ENCODE data around the gene SCN2B.

The SCN2B gene

DNA sequence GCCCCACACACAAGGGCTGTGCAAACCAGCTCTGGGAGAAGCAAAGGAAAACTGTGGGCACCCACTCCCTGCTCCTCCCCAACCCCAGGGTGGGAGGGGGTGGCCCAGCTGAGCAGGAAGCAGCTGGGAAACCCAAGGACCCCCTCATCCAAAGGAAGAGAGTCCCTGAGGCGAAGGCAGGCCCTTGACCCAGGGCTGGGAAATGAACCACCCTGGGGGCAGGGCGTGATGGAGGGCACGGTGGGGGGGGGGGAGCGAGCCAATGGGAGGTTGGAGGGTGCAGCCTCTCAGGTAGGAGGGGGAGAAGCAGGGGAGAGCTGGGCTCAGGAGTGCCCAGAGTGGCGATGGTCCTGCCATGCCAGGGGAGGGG, 40.7 kb downstream of the SCN2B start:
- DNase-seq (ENCODE audit: low read depth, low spot score), result no peak

- DNase-seq (ENCODE audit: low read depth, low spot score), result no peak
Observed at GRCh38 chr11:118135051-118135795, 41.2 kb downstream of the SCN2B start.

DNA sequence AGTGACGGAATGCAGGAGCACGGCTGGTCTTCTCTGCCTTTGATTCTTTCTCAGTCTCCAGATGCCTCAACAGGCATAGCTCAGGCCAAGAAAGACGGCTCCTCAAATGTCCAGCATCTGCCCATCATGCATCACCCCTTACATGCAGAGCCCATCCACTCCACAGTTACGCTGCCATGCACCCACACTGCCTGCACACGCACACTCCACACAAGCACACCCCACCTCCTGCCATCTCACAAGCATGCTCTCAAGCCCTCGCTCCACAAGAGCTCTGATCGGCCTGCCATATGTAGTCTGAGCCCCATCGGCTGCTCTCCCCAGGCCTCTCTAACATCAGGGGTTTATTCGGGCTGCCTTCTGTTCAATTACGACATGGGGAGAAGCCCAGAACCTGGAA, 42.6 kb downstream of the SCN2B start:
- no peak for DNase-seq (ENCODE audit: low read depth, low spot score)

DNA sequence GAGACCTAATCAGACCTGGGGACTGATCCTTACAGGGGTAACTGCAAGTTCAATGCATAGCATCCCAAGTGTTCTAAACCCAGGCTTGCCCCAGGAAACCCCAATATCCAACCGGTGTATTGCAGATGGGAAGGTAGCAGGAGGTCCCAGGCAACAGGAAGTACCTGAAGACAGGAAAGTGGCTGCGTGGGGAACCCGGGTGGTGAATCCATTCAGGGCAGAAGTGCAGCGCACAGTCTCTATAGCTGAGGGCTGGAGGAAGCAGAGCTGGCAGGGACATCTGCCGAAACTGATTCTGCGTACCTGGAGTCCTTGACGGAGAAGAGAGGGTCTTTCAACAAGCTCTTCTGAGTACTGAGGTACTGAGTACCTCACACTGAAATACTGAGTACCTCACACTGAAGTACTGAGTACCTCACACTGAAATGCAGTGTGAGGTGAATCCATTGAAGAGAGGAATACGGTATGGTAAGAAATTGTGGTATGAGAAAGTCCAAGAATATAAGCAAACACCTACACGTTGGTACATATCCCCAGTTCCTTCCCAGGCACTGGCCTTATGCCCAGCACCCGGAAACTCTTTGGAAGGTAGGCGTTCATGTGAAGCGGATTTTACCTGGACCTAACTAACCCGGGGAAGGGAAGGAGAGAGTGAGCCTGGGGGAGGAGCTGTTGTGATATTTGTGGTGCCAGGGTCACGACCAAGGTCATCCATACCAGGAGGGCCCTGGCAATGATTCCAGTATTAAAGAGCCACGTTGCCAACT, 43.9 kb downstream of the SCN2B start:
- DNase-seq (ENCODE audit: low read depth, low spot score), result no peak

DNA sequence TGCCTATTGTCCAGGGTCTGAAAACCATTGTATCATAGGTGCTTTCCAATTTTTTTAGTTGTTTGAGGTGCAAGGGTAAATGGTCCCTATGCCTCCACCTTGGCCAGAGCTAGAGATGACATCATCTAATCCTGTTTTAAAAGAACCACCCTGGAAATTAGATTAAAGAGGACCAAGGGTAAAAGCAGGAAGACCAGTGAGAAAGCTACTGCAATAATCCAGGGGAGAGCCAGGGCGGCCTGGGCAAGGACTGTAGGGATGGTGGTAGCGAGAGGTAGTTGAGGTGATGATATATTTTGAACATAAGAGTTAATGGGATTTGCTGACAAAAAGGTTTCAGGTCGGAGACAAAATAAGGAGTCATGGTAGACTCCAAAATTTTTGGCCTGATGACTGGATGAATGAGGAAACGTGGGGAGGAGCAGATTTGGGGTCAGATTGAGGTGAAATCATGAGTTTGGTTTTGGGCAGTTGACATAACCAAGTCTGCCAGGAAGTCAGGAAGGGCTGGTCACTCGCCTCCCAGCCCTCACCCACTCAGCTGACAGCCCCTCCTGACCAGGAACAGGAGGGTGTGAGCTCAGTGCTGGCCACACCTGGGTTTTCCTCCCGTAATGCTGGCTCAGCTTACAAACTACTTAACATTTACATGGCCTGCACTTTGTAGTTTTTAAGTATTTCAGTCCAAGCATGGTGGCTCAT, 46.8 kb downstream of the SCN2B start:
- DNase-seq (ENCODE audit: low read depth, low spot score), result no peak

DNA sequence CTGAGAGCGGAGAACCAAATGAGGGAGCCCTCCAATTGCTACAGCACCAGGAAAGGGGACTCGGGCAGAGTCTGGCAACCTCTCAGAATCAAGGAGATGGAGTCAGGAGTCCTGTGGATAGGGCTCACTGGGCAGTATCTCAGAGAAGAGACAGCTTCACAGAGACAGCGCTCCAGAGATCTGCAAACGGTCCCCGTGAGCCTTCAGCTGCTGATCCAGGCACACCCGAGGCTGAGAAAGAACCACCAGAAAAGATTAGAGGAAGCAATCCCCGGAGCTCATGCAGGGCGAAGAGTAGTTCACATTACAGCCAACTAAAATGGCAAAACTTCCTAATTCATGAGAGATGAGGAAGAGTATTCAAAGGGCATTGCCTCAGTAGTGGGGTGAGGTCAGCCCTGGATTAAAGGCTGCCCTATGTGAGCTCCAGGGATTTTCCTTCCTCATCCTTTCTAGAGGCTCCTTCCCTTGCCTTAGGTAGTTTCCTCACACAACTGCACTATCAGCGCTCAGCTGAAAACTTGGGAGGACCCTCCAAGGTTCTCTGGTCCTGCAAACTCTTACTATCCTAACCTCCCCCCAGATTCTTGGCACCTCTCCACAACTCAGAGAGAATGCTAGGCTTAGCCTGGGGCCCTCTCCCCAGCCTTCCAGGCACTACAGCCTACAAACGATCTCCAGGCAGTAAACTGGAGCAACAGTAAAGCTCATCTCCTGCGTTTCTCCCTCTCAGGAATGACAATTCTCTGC, 47.5 kb downstream of the SCN2B start:
- DNase-seq (ENCODE audit: low read depth, low spot score), result no peak

DNA sequence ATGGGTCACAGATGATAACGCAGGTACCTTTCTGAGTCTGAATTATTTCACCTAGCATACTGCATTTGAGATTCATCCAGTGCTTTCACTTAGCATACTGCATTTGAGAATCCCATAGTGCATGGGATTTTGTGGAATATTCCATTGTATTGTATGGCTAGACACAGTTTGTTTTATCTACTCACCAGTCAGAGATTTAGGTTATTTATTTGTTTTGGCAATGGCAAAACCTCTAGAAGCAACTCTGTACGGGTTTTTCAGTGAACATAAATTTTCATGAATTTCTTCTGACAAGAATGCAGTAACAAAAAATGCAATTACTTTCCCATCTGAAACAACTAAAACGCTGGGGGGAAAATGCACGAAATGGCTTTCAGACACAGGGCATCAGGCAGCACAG, 48.1 kb downstream of the SCN2B start:
- no peak for DNase-seq (ENCODE audit: low read depth, low spot score)

GRCh38 chr11:118126082-118126838, 50.2 kb downstream of the SCN2B start:
- DNase-seq (ENCODE audit: low read depth, low spot score), result no peak

- DNase-seq (ENCODE audit: low read depth, low spot score), result no peak
Observed at GRCh38 chr11:118124929-118125535, 51.4 kb downstream of the SCN2B start.

GRCh38 chr11:118120793-118121192, 55.6 kb downstream of the SCN2B start:
- no peak for DNase-seq (ENCODE audit: low read depth, low spot score)

DNA sequence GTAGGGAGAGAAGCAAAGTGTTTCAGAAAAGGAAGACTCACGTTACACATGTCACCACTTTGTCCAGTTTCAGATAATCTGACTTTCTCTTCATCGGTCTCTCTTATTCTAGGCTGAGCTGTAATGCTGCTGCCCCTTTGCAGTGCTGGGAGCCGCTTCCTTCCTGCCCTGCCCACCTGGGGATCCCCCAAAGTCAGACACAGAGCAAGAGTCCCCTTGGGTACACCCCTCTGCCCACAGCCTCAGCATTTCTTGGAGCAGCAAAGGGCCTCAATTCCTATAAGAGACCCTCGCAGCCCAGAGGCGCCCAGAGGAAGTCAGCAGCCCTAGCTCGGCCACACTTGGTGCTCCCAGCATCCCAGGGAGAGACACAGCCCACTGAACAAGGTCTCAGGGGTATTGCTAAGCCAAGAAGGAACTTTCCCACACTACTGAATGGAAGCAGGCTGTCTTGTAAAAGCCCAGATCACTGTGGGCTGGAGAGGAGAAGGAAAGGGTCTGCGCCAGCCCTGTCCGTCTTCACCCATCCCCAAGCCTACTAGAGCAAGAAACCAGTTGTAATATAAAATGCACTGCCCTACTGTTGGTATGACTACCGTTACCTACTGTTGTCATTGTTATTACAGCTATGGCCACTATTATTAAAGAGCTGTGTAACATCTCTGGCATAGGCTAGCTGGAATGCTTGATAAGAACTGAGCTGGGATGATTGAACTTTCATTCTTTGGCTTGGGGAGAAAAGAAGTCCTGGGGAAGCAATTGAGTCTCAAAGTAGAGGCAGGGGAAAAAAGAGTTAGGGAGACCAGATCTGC, 58.4 kb downstream of the SCN2B start:
- DNase-seq (ENCODE audit: low read depth, low spot score), result no peak

GRCh38 chr11:118115048-118115447, 61.4 kb downstream of the SCN2B start:
- DNase-seq (ENCODE audit: low read depth, low spot score), result no peak

- DNase-seq (ENCODE audit: low read depth, low spot score), result no peak
Observed at GRCh38 chr11:118114266-118114665, 62.2 kb downstream of the SCN2B start.

DNA sequence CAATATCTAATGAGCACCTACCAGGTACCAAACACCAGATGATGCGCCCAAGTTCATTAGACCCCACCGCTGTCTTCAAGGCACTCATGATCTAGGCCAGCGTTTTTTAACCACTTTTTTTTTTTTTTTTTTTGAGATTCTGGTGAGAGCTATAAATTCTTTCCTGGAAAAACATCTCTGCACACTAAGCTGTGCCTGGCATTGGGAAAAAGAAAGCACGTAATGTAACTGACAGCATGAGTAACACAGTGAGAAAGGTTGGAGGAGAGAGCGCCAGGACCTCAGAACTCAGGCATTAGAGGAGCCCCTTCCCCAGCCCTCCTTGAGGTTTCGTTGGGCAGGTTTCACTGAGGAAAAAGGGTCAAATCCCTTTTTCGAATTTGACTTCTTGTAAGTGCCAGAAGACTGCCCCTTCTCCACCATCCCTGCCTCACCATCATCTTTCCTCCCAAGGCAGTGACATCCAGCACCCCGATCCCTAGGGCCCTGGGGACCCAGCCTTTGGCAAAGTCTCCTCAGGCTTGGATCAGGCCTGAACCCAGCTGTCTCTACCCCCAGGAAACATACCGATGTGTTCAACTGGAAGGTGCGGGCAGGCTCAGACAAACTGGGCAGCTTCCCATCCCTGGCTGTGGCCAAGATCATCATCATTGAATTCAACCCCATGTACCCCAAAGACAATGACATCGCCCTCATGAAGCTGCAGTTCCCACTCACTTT, 63.6 kb downstream of the SCN2B start:
- no peak for DNase-seq (ENCODE audit: low read depth, low spot score)

All from iPS DF 19.7 (cell line).